Ovary (tissue), 3 donors: ENCODE results near the gene RASA3.

Experiments
- EP300 ChIP-seq: sonication (generic); formaldehyde crosslinking; IDR thresholded peaks from one replicate; pipeline ENCODE4 v1.6.1; 2017; ENCODE audit warnings: antibody characterized with exemption
- TF ChIP-seq, protein P1 (sequence below), 3 donors: fragments of 450-650 bp in 2 of 3; fragments of 200-600 bp in 1 of 3; IDR thresholded peaks; one replicate each; pipeline versions ENCODE4 v1.5.1 to v1.8.0; 2016 to 2022; ENCODE audit warnings: antibody characterized with exemption in 3 of 3, mild to moderate bottlenecking in 1 of 3
- donor health status: DM: no; HTN: no; CAD: no.

- TF ChIP-seq, protein P1, sequence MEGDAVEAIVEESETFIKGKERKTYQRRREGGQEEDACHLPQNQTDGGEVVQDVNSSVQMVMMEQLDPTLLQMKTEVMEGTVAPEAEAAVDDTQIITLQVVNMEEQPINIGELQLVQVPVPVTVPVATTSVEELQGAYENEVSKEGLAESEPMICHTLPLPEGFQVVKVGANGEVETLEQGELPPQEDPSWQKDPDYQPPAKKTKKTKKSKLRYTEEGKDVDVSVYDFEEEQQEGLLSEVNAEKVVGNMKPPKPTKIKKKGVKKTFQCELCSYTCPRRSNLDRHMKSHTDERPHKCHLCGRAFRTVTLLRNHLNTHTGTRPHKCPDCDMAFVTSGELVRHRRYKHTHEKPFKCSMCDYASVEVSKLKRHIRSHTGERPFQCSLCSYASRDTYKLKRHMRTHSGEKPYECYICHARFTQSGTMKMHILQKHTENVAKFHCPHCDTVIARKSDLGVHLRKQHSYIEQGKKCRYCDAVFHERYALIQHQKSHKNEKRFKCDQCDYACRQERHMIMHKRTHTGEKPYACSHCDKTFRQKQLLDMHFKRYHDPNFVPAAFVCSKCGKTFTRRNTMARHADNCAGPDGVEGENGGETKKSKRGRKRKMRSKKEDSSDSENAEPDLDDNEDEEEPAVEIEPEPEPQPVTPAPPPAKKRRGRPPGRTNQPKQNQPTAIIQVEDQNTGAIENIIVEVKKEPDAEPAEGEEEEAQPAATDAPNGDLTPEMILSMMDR (IDR thresholded peaks at IDR 0.05) = no peak
- no peak for TF ChIP-seq EP300
These were observed 12.3 kb upstream of the RASA3 start for GRCh38 chr13:114144606-114145244.
